GM08714 (cell line): ENCODE measurements around the gene GTF3A.

Experiments
- H3K4me3 ChIP-seq: fragments of 200-500 bp; sonication (Bioruptor generic); 2 replicates; pipeline ENCODE4 v1.5.1; 2014; ENCODE audit warnings: mild to moderate bottlenecking, low read length, inconsistent platforms
- ZNF274 ChIP-seq: IDR thresholded peaks from 2 replicates; pipeline ENCODE4 v1.6.1; 2012; ENCODE audit warnings: mild to moderate bottlenecking, low read depth, low read length

Gene GTF3A

DNA sequence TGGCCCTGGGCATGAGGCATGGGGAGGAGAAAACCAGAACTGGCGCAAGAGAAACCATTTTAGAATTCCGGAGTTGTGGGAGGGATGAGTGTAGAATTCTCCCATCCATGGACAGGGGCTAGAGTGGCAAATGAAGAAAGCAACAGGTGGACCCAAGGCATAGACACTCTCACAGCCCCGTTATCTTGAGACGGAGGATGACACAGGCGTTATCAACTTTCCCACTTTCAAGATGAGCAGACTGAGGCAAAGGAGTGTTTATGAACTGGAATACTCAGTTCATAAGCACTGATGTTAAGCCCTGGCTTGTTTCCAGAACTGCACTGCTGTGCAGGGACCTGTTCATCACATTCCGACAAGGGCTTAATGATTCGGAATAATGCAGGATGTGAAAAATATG lies 1.1 kb upstream of the GTF3A start:
- no peak overlapping the region for H3K4me3 ChIP-seq
- TF ChIP-seq ZNF274, result no peak

- peak overlapping the region; percentile 83 for H3K4me3 ChIP-seq
- no peak for TF ChIP-seq ZNF274
Measured at GRCh38 chr13:27425158-27425917, 919 bp downstream of the GTF3A start.

DNA sequence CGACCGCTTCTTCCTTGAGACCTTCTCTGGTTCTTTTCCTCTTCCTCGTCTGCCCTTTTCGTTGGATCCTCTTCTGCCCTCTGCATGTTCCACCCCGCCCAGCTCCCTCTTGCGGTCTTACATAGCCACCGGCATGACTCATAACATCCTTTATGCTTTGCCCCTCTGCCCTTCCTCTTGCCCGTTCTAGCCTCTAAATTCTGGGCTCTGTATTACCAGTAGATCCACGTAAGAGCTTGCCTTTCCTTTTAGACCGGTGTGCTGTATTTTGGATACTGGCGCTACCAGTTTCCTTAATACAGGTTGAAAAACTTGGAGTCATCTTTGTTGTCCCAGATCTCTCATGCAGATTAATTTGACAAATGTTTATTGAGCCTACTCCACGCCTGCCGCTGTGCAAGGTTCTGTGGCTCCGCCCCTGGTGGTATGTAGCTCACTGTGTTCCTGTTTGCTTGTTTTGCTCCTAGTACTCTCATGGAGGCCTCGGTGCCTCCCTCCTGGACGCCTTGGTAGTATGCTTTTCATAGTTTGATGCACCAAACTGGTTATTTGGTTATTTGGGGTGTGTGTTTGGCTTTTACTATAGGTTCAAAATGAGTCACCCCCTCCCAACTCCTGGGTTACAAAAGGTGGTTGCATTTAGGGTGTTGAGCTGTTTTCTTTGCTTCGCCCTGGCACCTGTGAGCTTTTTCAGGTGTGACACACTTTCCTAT lies 1.7 kb downstream of the GTF3A start:
- H3K4me3 ChIP-seq, result peak overlapping the region; percentile 83
- no peak for TF ChIP-seq ZNF274

DNA sequence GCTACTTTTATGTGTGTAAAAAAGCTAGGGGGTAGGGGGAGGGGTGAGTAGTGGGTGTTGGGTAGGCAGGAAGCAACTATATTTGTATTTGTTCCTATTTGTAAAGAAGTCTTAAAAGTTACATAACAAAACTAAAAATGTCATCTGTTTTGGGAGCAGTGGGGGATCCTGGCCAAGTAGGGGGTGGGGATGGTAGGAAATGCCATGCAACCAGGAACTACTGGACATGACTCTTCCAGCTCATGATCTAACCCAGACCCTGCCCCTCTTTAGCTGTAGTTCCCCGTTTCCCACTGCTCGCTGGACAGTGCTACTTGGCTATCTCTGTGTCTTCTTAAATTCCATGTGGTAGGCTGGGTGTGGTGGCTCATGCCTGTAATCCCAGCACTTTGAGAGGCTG lies 3.2 kb downstream of the GTF3A start:
- no peak overlapping the region for H3K4me3 ChIP-seq
- TF ChIP-seq ZNF274, result no peak

DNA sequence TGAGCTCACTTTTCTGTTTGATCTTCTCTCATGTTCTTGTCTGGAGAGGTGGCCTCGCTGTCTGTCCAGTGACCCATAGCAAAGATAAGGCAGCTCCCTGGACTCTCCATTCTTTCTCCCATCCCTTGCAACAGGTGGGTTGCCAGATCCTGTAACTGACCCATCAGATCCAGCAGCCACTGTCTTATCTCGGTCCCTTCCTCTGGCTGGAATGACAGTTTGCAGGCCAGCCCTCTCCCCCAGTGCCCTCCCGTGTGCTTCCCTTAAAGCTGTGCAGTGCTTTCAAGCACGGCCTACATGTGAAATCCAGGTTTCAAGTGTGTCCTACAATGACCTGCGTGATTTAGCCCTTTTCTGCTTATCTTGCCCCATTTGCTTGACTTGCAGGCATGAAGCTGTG lies 3.7 kb downstream of the GTF3A start:
- H3K4me3 ChIP-seq, result no peak overlapping the region
- no peak for TF ChIP-seq ZNF274

- no peak overlapping the region for H3K4me3 ChIP-seq
- no peak for TF ChIP-seq ZNF274
Measured at GRCh38 chr13:27432180-27432579, 7.8 kb downstream of the GTF3A start.

DNA sequence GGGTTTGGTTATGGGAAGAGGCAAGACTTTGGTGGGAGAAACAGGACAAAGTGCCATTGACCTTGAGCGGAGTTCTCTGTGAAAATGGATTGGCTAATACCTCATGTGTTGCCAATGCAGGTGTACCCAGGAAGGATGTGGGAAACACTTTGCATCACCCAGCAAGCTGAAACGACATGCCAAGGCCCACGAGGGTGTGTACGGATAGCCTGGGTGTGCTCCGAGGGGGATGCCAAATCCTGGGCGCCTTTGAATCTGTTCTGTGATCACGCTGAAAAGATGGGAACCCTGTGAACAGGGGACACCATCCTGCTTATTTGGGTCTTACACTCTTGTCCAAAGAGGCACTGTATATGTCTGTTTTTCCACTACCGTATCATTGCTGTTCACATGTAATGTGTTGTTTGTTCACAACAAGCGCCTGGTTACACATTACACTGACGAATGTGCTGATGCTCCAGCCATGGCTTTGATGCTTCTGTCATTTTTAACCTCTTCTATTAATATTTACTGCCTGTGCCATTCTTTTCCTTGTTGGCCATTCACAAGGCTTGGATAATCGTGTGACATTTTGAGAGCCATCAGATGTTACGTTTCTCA lies 8.3 kb downstream of the GTF3A start:
- TF ChIP-seq ZNF274, result no peak
- H3K4me3 ChIP-seq, result no peak overlapping the region

- no peak overlapping the region for H3K4me3 ChIP-seq
- no peak for TF ChIP-seq ZNF274
Measured at GRCh38 chr13:27437126-27437525, 12.7 kb downstream of the GTF3A start.

DNA sequence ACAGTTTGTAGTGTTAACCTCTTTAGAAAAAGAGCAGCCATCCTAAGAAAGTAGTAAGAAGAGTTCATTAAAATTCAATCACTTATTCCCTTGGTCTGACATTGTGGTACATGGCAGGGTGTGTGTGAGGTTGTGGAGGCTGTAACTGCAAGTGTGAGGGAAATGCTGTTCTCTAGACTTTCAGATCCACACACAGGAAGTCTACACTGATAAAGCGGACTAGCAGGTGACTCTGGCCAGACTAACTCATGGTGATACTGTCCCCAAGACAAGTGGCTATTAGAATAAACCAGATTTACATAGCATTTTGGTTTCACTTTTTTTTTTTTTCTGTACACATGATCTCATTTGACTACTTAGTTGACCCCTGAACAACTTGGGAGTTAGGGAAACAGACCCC lies 16.0 kb downstream of the GTF3A start:
- no peak for TF ChIP-seq ZNF274
- H3K4me3 ChIP-seq, result no peak overlapping the region

GRCh38 chr13:27442071-27442647 lies 17.7 kb downstream of the GTF3A start:
- TF ChIP-seq ZNF274, result no peak
- H3K4me3 ChIP-seq, result no peak overlapping the region; the same call in 1 of the 2 replicates

DNA sequence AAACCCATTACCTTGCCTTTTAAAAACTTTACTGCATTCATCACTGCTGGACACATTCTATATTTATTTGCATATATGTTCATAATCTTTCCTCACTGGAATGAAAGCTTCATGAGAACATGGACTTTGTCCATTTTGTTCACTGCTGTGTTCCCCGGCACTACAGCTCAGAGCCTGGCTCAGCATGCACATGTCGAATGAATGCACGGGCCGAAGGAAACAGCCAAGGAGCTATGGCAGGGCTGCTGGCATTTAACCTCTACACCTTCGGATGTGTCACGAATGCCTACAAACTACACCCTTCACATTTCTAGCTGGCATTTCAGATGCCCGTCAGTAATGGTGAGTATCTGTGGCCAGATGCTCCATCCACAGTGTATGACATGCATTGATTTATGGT lies 18.4 kb downstream of the GTF3A start:
- no peak overlapping the region for H3K4me3 ChIP-seq
- TF ChIP-seq ZNF274, result no peak

GRCh38 chr13:27446986-27447583 lies 22.7 kb downstream of the GTF3A start:
- no peak for TF ChIP-seq ZNF274
- H3K4me3 ChIP-seq, result no peak overlapping the region

DNA sequence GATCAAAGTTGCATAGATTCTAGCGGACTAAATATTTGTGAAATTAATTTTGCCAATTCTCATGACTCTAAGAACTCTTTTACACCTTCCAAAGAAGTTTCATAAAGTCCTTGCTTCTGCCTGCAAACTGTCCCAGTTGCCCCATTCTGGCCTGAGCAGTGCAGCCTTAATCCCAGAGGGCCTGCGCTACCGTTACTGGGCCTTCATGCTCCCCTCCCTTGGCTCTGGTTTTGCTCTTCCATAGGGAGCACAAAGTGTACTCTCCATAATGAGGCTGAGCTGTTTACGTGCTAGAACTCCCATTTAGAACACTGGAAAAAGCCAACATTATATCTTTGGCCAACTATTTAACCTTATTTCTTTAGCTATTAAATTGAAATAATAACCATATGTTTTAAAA lies 23.9 kb downstream of the GTF3A start:
- H3K4me3 ChIP-seq, result peak overlapping the region; percentile 75; the same call in 1 of the 2 replicates
- TF ChIP-seq ZNF274, result no peak

GRCh38 chr13:27449081-27449603 lies 24.7 kb downstream of the GTF3A start:
- H3K4me3 ChIP-seq, result peak overlapping the region; percentile 75
- TF ChIP-seq ZNF274, result no peak
